WTC11 (cell line): ENCODE data around the gene SYCE1L. TPM values are rescaled to one million over a fixed set of nuclear protein-coding genes. Genes with fewer than 3 reads are reported as not detected.

Experiments
- ATAC-seq: fragments of 200-7000 bp; cut with Tn5 transposase; 2 replicates; pipeline ENCODE4 v1.10.0; 2021; ENCODE audit warnings: mild to moderate bottlenecking, moderate library complexity
- CTCF ChIA-PET: fragments of 300-600 bp; sonication (Branson Sonifier 250); formaldehyde crosslinking; loops from one replicate; lab custom pipeline; 2021; ENCODE audit warnings: antibody characterized with exemption; lab: Charles Lee
- POLR2A ChIA-PET: fragments of 350-600 bp; sonication (Branson Sonifier 250); formaldehyde crosslinking; loops from one replicate; lab custom pipeline; 2021; ENCODE audit warnings: antibody characterized with exemption; lab: Charles Lee
- DNase-seq: peaks from one replicate; pipeline ENCODE4 v3.0.0; 2021; ENCODE audit warnings: low spot score
- H3K27ac Mint-ChIP-seq: 2 replicates; pipeline ENCODE4 v1.8.0; 2021; ENCODE audit warnings: mixed read lengths
- H3K27me3 Mint-ChIP-seq: 2 replicates; pipeline ENCODE4 v1.8.0; 2021; ENCODE audit warnings: low read depth, mild to moderate bottlenecking, moderate library complexity, mixed read lengths
- H3K36me3 Mint-ChIP-seq: 2 replicates; pipeline ENCODE4 v1.8.0; 2021; ENCODE audit warnings: mixed read lengths
- H3K4me1 Mint-ChIP-seq: 2 replicates; pipeline ENCODE4 v1.8.0; 2022; ENCODE audit warnings: mixed read lengths
- H3K4me3 Mint-ChIP-seq: 2 replicates; pipeline ENCODE4 v1.8.0; 2021; ENCODE audit warnings: mild to moderate bottlenecking, moderate library complexity, mixed read lengths
- H3K9me3 Mint-ChIP-seq: 2 replicates; pipeline ENCODE4 v1.8.0; 2021; ENCODE audit warnings: mixed read lengths
- ATF1 ChIP-seq: sonication (generic); formaldehyde crosslinking; IDR thresholded peaks from 2 replicates; pipeline ENCODE4 v1.8.1; 2023; ENCODE audit warnings: mild to moderate bottlenecking, moderate library complexity, missing genetic modification reagents
- CBFB ChIP-seq: sonication (generic); formaldehyde crosslinking; IDR thresholded peaks from 2 replicates; pipeline ENCODE4 v1.8.1; 2022; ENCODE audit warnings: mild to moderate bottlenecking, low read depth, missing genetic modification reagents
- CREM ChIP-seq: sonication (generic); formaldehyde crosslinking; IDR thresholded peaks from 2 replicates; pipeline ENCODE4 v1.8.1; 2022; ENCODE audit warnings: mild to moderate bottlenecking, missing genetic modification reagents, moderate library complexity
- ELF4 ChIP-seq: sonication (generic); formaldehyde crosslinking; IDR thresholded peaks from 2 replicates; pipeline ENCODE4 v1.8.1; 2022; ENCODE audit warnings: low read depth, mild to moderate bottlenecking, moderate library complexity, missing genetic modification reagents
- ERG ChIP-seq: fragments of 250-450 bp; sonication (Bioruptor Pico); IDR thresholded peaks from 2 replicates; pipeline ENCODE4 v1.8.0; 2021; ENCODE audit warnings: mild to moderate bottlenecking
- ESRRA ChIP-seq: sonication (generic); formaldehyde crosslinking; IDR thresholded peaks from 2 replicates; pipeline ENCODE4 v1.8.1; 2022; ENCODE audit warnings: mild to moderate bottlenecking, missing genetic modification reagents, borderline replicate concordance
- FOXJ3 ChIP-seq: sonication (generic); formaldehyde crosslinking; IDR thresholded peaks from 2 replicates; pipeline ENCODE4 v1.9.0; 2021; ENCODE audit warnings: missing genetic modification reagents, mild to moderate bottlenecking, borderline replicate concordance
- GABPB1 ChIP-seq: sonication (generic); formaldehyde crosslinking; IDR thresholded peaks from 2 replicates; pipeline ENCODE4 v1.8.1; 2023; ENCODE audit warnings: mild to moderate bottlenecking, missing genetic modification reagents
- GTF2I ChIP-seq: fragments of 250-450 bp; sonication (Bioruptor Pico); conservative IDR thresholded peaks from 2 replicates; pipeline ENCODE4 v1.4.0; 2021; ENCODE audit warnings: mild to moderate bottlenecking
- JUN ChIP-seq: sonication (generic); formaldehyde crosslinking; IDR thresholded peaks from 2 replicates; pipeline ENCODE4 v1.8.0; 2023; ENCODE audit warnings: mild to moderate bottlenecking, missing genetic modification reagents
- KAT7 ChIP-seq: sonication (generic); formaldehyde crosslinking; IDR thresholded peaks from 2 replicates; pipeline ENCODE4 v1.8.1; 2023; ENCODE audit warnings: missing genetic modification reagents, mild to moderate bottlenecking, borderline replicate concordance
- PRRX2 ChIP-seq: fragments of 250-450 bp; sonication (Bioruptor Pico); IDR thresholded peaks from 2 replicates; pipeline ENCODE4 v1.8.0; 2021; ENCODE audit warnings: mild to moderate bottlenecking
- SMAD3 ChIP-seq: sonication (generic); formaldehyde crosslinking; IDR thresholded peaks from 2 replicates; pipeline ENCODE4 v1.8.0; 2022; ENCODE audit warnings: missing genetic modification reagents, mild to moderate bottlenecking, borderline replicate concordance
- STAT6 ChIP-seq: sonication (generic); formaldehyde crosslinking; conservative IDR thresholded peaks from 2 replicates; pipeline ENCODE4 v1.8.1; 2023; ENCODE audit warnings: mild to moderate bottlenecking, low read depth, missing genetic modification reagents, moderate library complexity
- TP53 ChIP-seq: sonication (generic); formaldehyde crosslinking; IDR thresholded peaks from 2 replicates; pipeline ENCODE4 v1.8.1; 2023; ENCODE audit warnings: mild to moderate bottlenecking, missing genetic modification reagents
- ZBTB21 ChIP-seq: sonication (generic); formaldehyde crosslinking; IDR thresholded peaks from 2 replicates; pipeline ENCODE4 v1.8.1; 2023; ENCODE audit warnings: mild to moderate bottlenecking, missing genetic modification reagents, borderline replicate concordance
- ZNF317 ChIP-seq: sonication (generic); formaldehyde crosslinking; IDR thresholded peaks from 2 replicates; pipeline ENCODE4 v1.8.1; 2023; ENCODE audit warnings: low read depth, mild to moderate bottlenecking, moderate library complexity, missing genetic modification reagents, borderline replicate concordance
- ZNF425 ChIP-seq: fragments of 250-450 bp; sonication (Bioruptor Pico); conservative IDR thresholded peaks from 2 replicates; pipeline ENCODE4 v1.9.0; 2021; ENCODE audit warnings: mild to moderate bottlenecking
- total RNA-seq: library from RNA; stranded (reverse); gene quantifications from 3 replicates; pipeline ENCODE4 v1.2.3, GENCODE V29; 2021
- TF ChIP-seq, protein P1 (sequence below): sonication (generic); formaldehyde crosslinking; IDR thresholded peaks from 2 replicates; pipeline ENCODE4 v1.8.1; 2023; ENCODE audit warnings: mild to moderate bottlenecking, moderate library complexity, missing genetic modification reagents
- TF ChIP-seq, protein P2 (sequence below): sonication (generic); formaldehyde crosslinking; IDR thresholded peaks from 2 replicates; pipeline ENCODE4 v1.8.0; 2022; ENCODE audit warnings: mild to moderate bottlenecking, missing genetic modification reagents
- TF ChIP-seq, protein P3 (sequence below): sonication (generic); formaldehyde crosslinking; IDR thresholded peaks from 2 replicates; pipeline ENCODE4 v1.8.1; 2023; ENCODE audit warnings: mild to moderate bottlenecking, missing genetic modification reagents
- TF ChIP-seq, protein P4 (sequence below): fragments of 200-600 bp; IDR thresholded peaks from 2 replicates; pipeline ENCODE4 v1.8.0; 2022; ENCODE audit warnings: antibody characterized with exemption
- TF ChIP-seq, protein P5 (sequence below): fragments of 250-450 bp; sonication (Bioruptor Pico); IDR thresholded peaks from 2 replicates; pipeline ENCODE4 v2.1.2; 2022; ENCODE audit warnings: mild to moderate bottlenecking, moderate library complexity

The SYCE1L gene
- total RNA-seq, 1 experiment from 2014 or later = 7.0 TPM

GRCh38 chr16:77236063-77236511 is 36.9 kb downstream of the SYCE1L start:
- Mint-ChIP-seq H3K9me3 (no peaks in the 10 kb centered on the region), H3K4me1 (peaks cover 46% of the 10 kb centered on the region), H3K4me3 (no peak overlapping the region), H3K36me3 (no peaks in the 10 kb centered on the region), H3K27me3 (peaks cover 5% of the 10 kb centered on the region), H3K27ac (no peak overlapping the region)
- DNase-seq (peak; percentile 94), ATAC-seq (peak; percentile 89)
- ChIA-PET POLR2A (no interaction called here), CTCF (interaction anchor here (0.6 to 2.3 kb wide), 10 partner anchors 113 to 424 kb away, joined by 3 to 34 read pairs (median 5); partner anchors contain the start of gene ADAMTS18)
- TF ChIP-seq, protein P1, sequence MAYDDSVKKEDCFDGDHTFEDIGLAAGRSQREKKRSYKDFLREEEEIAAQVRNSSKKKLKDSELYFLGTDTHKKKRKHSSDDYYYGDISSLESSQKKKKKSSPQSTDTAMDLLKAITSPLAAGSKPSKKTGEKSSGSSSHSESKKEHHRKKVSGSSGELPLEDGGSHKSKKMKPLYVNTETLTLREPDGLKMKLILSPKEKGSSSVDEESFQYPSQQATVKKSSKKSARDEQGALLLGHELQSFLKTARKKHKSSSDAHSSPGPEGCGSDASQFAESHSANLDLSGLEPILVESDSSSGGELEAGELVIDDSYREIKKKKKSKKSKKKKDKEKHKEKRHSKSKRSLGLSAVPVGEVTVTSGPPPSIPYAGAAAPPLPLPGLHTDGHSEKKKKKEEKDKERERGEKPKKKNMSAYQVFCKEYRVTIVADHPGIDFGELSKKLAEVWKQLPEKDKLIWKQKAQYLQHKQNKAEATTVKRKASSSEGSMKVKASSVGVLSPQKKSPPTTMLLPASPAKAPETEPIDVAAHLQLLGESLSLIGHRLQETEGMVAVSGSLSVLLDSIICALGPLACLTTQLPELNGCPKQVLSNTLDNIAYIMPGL (CRISPR knock-in tag) = 0 out of 2 replicates have a peak, but pooled peaks have one; percentile 29
- peak; percentile 50; the same call in 1 of the 2 replicates for TF ChIP-seq TP53
- no peak for TF ChIP-seq KAT7 (CRISPR knock-in tag)
- TF ChIP-seq, protein P2, sequence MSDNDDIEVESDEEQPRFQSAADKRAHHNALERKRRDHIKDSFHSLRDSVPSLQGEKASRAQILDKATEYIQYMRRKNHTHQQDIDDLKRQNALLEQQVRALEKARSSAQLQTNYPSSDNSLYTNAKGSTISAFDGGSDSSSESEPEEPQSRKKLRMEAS (CRISPR knock-in tag) = peak; percentile 54; the same call in 1 of the 2 replicates
- TF ChIP-seq CBFB (CRISPR knock-in tag) = peak; percentile 28; the same call in 1 of the 2 replicates
- TF ChIP-seq, protein P3, sequence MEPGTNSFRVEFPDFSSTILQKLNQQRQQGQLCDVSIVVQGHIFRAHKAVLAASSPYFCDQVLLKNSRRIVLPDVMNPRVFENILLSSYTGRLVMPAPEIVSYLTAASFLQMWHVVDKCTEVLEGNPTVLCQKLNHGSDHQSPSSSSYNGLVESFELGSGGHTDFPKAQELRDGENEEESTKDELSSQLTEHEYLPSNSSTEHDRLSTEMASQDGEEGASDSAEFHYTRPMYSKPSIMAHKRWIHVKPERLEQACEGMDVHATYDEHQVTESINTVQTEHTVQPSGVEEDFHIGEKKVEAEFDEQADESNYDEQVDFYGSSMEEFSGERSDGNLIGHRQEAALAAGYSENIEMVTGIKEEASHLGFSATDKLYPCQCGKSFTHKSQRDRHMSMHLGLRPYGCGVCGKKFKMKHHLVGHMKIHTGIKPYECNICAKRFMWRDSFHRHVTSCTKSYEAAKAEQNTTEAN = peak; percentile 53; the same call in 1 of the 2 replicates
- TF ChIP-seq ELF4 (CRISPR knock-in tag) = no peak
- TF ChIP-seq, protein P4, sequence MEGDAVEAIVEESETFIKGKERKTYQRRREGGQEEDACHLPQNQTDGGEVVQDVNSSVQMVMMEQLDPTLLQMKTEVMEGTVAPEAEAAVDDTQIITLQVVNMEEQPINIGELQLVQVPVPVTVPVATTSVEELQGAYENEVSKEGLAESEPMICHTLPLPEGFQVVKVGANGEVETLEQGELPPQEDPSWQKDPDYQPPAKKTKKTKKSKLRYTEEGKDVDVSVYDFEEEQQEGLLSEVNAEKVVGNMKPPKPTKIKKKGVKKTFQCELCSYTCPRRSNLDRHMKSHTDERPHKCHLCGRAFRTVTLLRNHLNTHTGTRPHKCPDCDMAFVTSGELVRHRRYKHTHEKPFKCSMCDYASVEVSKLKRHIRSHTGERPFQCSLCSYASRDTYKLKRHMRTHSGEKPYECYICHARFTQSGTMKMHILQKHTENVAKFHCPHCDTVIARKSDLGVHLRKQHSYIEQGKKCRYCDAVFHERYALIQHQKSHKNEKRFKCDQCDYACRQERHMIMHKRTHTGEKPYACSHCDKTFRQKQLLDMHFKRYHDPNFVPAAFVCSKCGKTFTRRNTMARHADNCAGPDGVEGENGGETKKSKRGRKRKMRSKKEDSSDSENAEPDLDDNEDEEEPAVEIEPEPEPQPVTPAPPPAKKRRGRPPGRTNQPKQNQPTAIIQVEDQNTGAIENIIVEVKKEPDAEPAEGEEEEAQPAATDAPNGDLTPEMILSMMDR = peak; percentile 96
- no peak for TF ChIP-seq GTF2I (CRISPR knock-in tag)
- TF ChIP-seq ZNF425 = no peak
- no peak for TF ChIP-seq ZBTB21 (CRISPR knock-in tag)
- no peak for TF ChIP-seq ESRRA
- TF ChIP-seq GABPB1 (CRISPR knock-in tag) = peak; percentile 71; the same call in 1 of the 2 replicates
- no peak for TF ChIP-seq STAT6 (CRISPR knock-in tag)
- TF ChIP-seq CREM = no peak

DNA sequence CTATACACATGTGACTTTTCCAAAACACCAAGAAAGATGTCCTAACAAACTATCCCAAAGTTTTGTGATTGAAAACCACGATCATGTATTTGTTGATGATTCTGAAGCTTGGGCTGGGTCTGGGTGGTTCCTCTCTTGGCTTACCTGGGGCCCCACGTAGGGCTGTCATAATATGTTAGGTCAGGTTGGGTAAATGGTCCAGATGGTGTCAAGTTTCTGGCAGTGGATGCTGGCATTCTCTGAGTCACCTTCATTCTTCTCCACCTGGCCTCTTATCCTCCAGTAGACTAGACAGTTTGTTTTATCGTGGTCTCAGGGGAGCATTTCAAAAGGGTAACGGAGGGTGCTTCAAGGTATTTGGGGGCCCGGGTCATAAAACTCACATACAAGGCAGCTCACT is 39.4 kb downstream of the SYCE1L start:
- CTCF ChIA-PET = interaction anchor here (1.4 kb wide), 1 partner anchor 199 kb away, joined by 5 read pairs; no protein-coding TSS in a partner anchor
- POLR2A ChIA-PET = no interaction called here
- H3K27ac Mint-ChIP-seq = no peak overlapping the region
- ATAC-seq (no peak), DNase-seq (no peak)
- H3K4me1 Mint-ChIP-seq = peaks cover 46% of the 10 kb centered on the region
- H3K9me3 Mint-ChIP-seq = peaks cover 5% of the 10 kb centered on the region
- H3K4me3 Mint-ChIP-seq = no peak overlapping the region
- H3K27me3 Mint-ChIP-seq = peaks cover 5% of the 10 kb centered on the region
- H3K36me3 Mint-ChIP-seq = no peaks in the 10 kb centered on the region
- TF ChIP-seq ERG (CRISPR knock-in tag) = no peak
- no peak for TF ChIP-seq ZNF317
- TF ChIP-seq SMAD3 = no peak
- no peak for TF ChIP-seq PRRX2 (CRISPR knock-in tag)
- no peak for TF ChIP-seq FOXJ3 (CRISPR knock-in tag)
- TF ChIP-seq, protein P5, sequence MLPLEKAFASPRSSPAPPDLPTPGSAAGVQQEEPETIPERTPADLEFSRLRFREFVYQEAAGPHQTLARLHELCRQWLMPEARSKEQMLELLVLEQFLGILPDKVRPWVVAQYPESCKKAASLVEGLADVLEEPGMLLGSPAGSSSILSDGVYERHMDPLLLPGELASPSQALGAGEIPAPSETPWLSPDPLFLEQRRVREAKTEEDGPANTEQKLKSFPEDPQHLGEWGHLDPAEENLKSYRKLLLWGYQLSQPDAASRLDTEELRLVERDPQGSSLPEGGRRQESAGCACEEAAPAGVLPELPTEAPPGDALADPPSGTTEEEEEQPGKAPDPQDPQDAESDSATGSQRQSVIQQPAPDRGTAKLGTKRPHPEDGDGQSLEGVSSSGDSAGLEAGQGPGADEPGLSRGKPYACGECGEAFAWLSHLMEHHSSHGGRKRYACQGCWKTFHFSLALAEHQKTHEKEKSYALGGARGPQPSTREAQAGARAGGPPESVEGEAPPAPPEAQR (CRISPR knock-in tag) = no peak
- TF ChIP-seq JUN (CRISPR knock-in tag) = no peak
- no peak for TF ChIP-seq ATF1 (CRISPR knock-in tag)
